ENCODE measurements around the gene CHST8. TPM values are rescaled to one million over a fixed set of nuclear protein-coding genes. Genes with fewer than 3 reads are reported as not detected.

CHST8 gene
- total RNA-seq, 6 experiments from 2014 or later: not detected

- H3K27ac Mint-ChIP-seq: no peak overlapping the region
- no peak overlapping the region for H3K4me3 Mint-ChIP-seq
- no peak for TF ChIP-seq CTCF (IDR thresholded peaks at IDR 0.05)
- no peaks in the 10 kb centered on the region for H3K36me3 Mint-ChIP-seq (ENCODE audit: low read depth)
- DNase-seq: no peak
- H3K27me3 Mint-ChIP-seq (ENCODE audit: insufficient read depth): peaks cover 6% of the 10 kb centered on the region
- no peaks in the 10 kb centered on the region for H3K4me1 Mint-ChIP-seq (ENCODE audit: low read depth)
- no peaks in the 10 kb centered on the region for H3K9me3 Mint-ChIP-seq
Measured at GRCh38 chr19:33772102-33772857, 150.5 kb downstream of the CHST8 start.

GRCh38 chr19:33772858-33773180 lies 151.1 kb downstream of the CHST8 start:
- no peaks in the 10 kb centered on the region for H3K9me3 Mint-ChIP-seq
- no peak for DNase-seq
- no peaks in the 10 kb centered on the region for H3K4me1 Mint-ChIP-seq (ENCODE audit: low read depth)
- no peaks in the 10 kb centered on the region for H3K36me3 Mint-ChIP-seq (ENCODE audit: low read depth)
- TF ChIP-seq CTCF (IDR thresholded peaks at IDR 0.05): no peak
- H3K4me3 Mint-ChIP-seq: no peak overlapping the region
- peaks cover 6% of the 10 kb centered on the region for H3K27me3 Mint-ChIP-seq (ENCODE audit: insufficient read depth)
- H3K27ac Mint-ChIP-seq: no peak overlapping the region

- no peak overlapping the region for H3K4me3 Mint-ChIP-seq
- no peak overlapping the region for H3K27ac Mint-ChIP-seq
- no peaks in the 10 kb centered on the region for H3K36me3 Mint-ChIP-seq (ENCODE audit: low read depth)
- no peak for TF ChIP-seq CTCF (IDR thresholded peaks at IDR 0.05)
- peaks cover 10% of the 10 kb centered on the region for H3K27me3 Mint-ChIP-seq (ENCODE audit: insufficient read depth)
- no peaks in the 10 kb centered on the region for H3K9me3 Mint-ChIP-seq
- no peaks in the 10 kb centered on the region for H3K4me1 Mint-ChIP-seq (ENCODE audit: low read depth)
- DNase-seq: no peak
Measured at GRCh38 chr19:33773704-33774624, 152.2 kb downstream of the CHST8 start.

- TF ChIP-seq CTCF (IDR thresholded peaks at IDR 0.05): no peak
- H3K36me3 Mint-ChIP-seq (ENCODE audit: low read depth): no peaks in the 10 kb centered on the region
- H3K27me3 Mint-ChIP-seq (ENCODE audit: insufficient read depth): peaks cover 11% of the 10 kb centered on the region
- H3K4me3 Mint-ChIP-seq: no peak overlapping the region
- H3K27ac Mint-ChIP-seq: no peak overlapping the region
- DNase-seq: no peak
- no peaks in the 10 kb centered on the region for H3K4me1 Mint-ChIP-seq (ENCODE audit: low read depth)
- H3K9me3 Mint-ChIP-seq: no peaks in the 10 kb centered on the region
Measured at GRCh38 chr19:33774751-33775150, 153.0 kb downstream of the CHST8 start.

- peaks cover 11% of the 10 kb centered on the region for H3K27me3 Mint-ChIP-seq (ENCODE audit: insufficient read depth)
- H3K27ac Mint-ChIP-seq: no peak overlapping the region
- no peak overlapping the region for H3K4me3 Mint-ChIP-seq
- no peaks in the 10 kb centered on the region for H3K36me3 Mint-ChIP-seq (ENCODE audit: low read depth)
- no peaks in the 10 kb centered on the region for H3K9me3 Mint-ChIP-seq
- H3K4me1 Mint-ChIP-seq (ENCODE audit: low read depth): peaks cover 3% of the 10 kb centered on the region; the same call in 1 of the 2 replicates
- no peak for TF ChIP-seq CTCF (IDR thresholded peaks at IDR 0.05)
- DNase-seq: no peak
Measured at GRCh38 chr19:33775731-33776487, 154.2 kb downstream of the CHST8 start.
